Measurements from ENCODE around the gene ENPP3.

Gene ENPP3

GRCh38 chr6:131731224-131731623 lies 94.1 kb downstream of the ENPP3 start:
- no peak overlapping the region for H3K23ac ChIP-seq (ENCODE audit: low read length)
- no peak overlapping the region for H3K9ac ChIP-seq (ENCODE audit: low read length)
- no peak overlapping the region for H4K8ac ChIP-seq (ENCODE audit: low read depth, low read length)
- H3K18ac ChIP-seq (ENCODE audit: low read length) = no peak overlapping the region
- no peak overlapping the region for H3K4me3 ChIP-seq (ENCODE audit: low read length)
- no peak for DNase-seq
- no peaks in the 10 kb centered on the region for H3K4me1 ChIP-seq (ENCODE audit: control insufficient read depth, low read depth, low read length)
- H2BK5ac ChIP-seq (ENCODE audit: low read length) = no peak overlapping the region
- H3K56ac ChIP-seq (ENCODE audit: low read length) = no peak overlapping the region
- no peak overlapping the region for H2BK15ac ChIP-seq (replicated peaks; ENCODE audit: low read depth)
- H3K36me3 ChIP-seq (ENCODE audit: control insufficient read depth, insufficient read depth, low read length) = no peaks in the 10 kb centered on the region
- H2BK120ac ChIP-seq (ENCODE audit: low read depth, low read length) = no peak overlapping the region
- H3K27me3 ChIP-seq (ENCODE audit: insufficient read depth, low read length, poor library complexity) = no peaks in the 10 kb centered on the region
- H3K79me2 ChIP-seq (ENCODE audit: control insufficient read depth, insufficient read depth, low read length) = no peaks in the 10 kb centered on the region
- H3K79me1 ChIP-seq (ENCODE audit: low read length) = no peaks in the 10 kb centered on the region
- H3K27ac ChIP-seq (ENCODE audit: low read depth, low read length) = no peak overlapping the region
- H2AK5ac ChIP-seq (ENCODE audit: low read length) = no peak overlapping the region
- H3K4ac ChIP-seq (ENCODE audit: low read depth, low read length) = no peak overlapping the region
- H4K5ac ChIP-seq (ENCODE audit: low read length) = no peak overlapping the region
- no peak overlapping the region for H3K4me2 ChIP-seq (ENCODE audit: low read length)

GRCh38 chr6:131733376-131734016 lies 96.4 kb downstream of the ENPP3 start:
- Histone ChIP-seq H3K79me1 (ENCODE audit: low read length) (no peaks in the 10 kb centered on the region), H2BK120ac (ENCODE audit: low read depth, low read length) (no peak overlapping the region), H2BK15ac (replicated peaks; ENCODE audit: low read depth) (no peak overlapping the region), H2BK5ac (ENCODE audit: low read length) (no peak overlapping the region), H3K36me3 (ENCODE audit: control insufficient read depth, insufficient read depth, low read length) (no peaks in the 10 kb centered on the region), H4K8ac (ENCODE audit: low read depth, low read length) (no peak overlapping the region), H4K5ac (ENCODE audit: low read length) (no peak overlapping the region), H3K4me2 (ENCODE audit: low read length) (no peak overlapping the region), H3K27ac (ENCODE audit: low read depth, low read length) (no peak overlapping the region), H3K18ac (ENCODE audit: low read length) (no peak overlapping the region), H3K56ac (ENCODE audit: low read length) (no peak overlapping the region), H3K79me2 (ENCODE audit: control insufficient read depth, insufficient read depth, low read length) (no peaks in the 10 kb centered on the region), H3K9ac (ENCODE audit: low read length) (no peak overlapping the region), H3K4me1 (ENCODE audit: control insufficient read depth, low read depth, low read length) (no peaks in the 10 kb centered on the region), H3K4me3 (ENCODE audit: low read length) (no peak overlapping the region), H3K27me3 (ENCODE audit: insufficient read depth, low read length, poor library complexity) (no peaks in the 10 kb centered on the region), H3K23ac (ENCODE audit: low read length) (no peak overlapping the region), H3K4ac (ENCODE audit: low read depth, low read length) (no peak overlapping the region), H2AK5ac (ENCODE audit: low read length) (no peak overlapping the region)
- WGBS (ENCODE audit: extremely low coverage, insufficient coverage, low lambda C conversion rate) = no CpG with 5 or more reads among the region's 9 CpGs
- no peak for DNase-seq

GRCh38 chr6:131736003-131736596 lies 99.0 kb downstream of the ENPP3 start:
- Histone ChIP-seq H3K4ac (ENCODE audit: low read depth, low read length) (no peak overlapping the region), H3K36me3 (ENCODE audit: control insufficient read depth, insufficient read depth, low read length) (no peaks in the 10 kb centered on the region), H3K18ac (ENCODE audit: low read length) (no peak overlapping the region), H2BK120ac (ENCODE audit: low read depth, low read length) (no peak overlapping the region), H3K9ac (ENCODE audit: low read length) (no peak overlapping the region), H3K23ac (ENCODE audit: low read length) (no peak overlapping the region), H3K56ac (ENCODE audit: low read length) (no peak overlapping the region), H3K27ac (ENCODE audit: low read depth, low read length) (no peak overlapping the region), H2BK5ac (ENCODE audit: low read length) (no peak overlapping the region), H3K4me3 (ENCODE audit: low read length) (no peak overlapping the region), H3K27me3 (ENCODE audit: insufficient read depth, low read length, poor library complexity) (no peaks in the 10 kb centered on the region), H2AK5ac (ENCODE audit: low read length) (no peak overlapping the region), H3K79me2 (ENCODE audit: control insufficient read depth, insufficient read depth, low read length) (no peaks in the 10 kb centered on the region), H3K4me2 (ENCODE audit: low read length) (no peak overlapping the region), H2BK15ac (replicated peaks; ENCODE audit: low read depth) (no peak overlapping the region), H3K4me1 (ENCODE audit: control insufficient read depth, low read depth, low read length) (no peaks in the 10 kb centered on the region), H3K79me1 (ENCODE audit: low read length) (no peaks in the 10 kb centered on the region), H4K8ac (ENCODE audit: low read depth, low read length) (no peak overlapping the region), H4K5ac (ENCODE audit: low read length) (no peak overlapping the region)
- DNase-seq = no peak
- WGBS (ENCODE audit: extremely low coverage, insufficient coverage, low lambda C conversion rate) = no CpG with 5 or more reads among the region's 9 CpGs

GRCh38 chr6:131736811-131737210 lies 99.7 kb downstream of the ENPP3 start:
- H3K18ac ChIP-seq (ENCODE audit: low read length) = no peak overlapping the region
- H3K56ac ChIP-seq (ENCODE audit: low read length) = no peak overlapping the region
- no peaks in the 10 kb centered on the region for H3K79me2 ChIP-seq (ENCODE audit: control insufficient read depth, insufficient read depth, low read length)
- H3K4me1 ChIP-seq (ENCODE audit: control insufficient read depth, low read depth, low read length) = no peaks in the 10 kb centered on the region
- no CpG with 5 or more reads among the region's 1 CpG for WGBS (ENCODE audit: extremely low coverage, insufficient coverage, low lambda C conversion rate)
- H2AK5ac ChIP-seq (ENCODE audit: low read length) = no peak overlapping the region
- no peaks in the 10 kb centered on the region for H3K36me3 ChIP-seq (ENCODE audit: control insufficient read depth, insufficient read depth, low read length)
- no peak overlapping the region for H3K27ac ChIP-seq (ENCODE audit: low read depth, low read length)
- no peak overlapping the region for H3K23ac ChIP-seq (ENCODE audit: low read length)
- H2BK5ac ChIP-seq (ENCODE audit: low read length) = no peak overlapping the region
- no peak for DNase-seq
- no peak overlapping the region for H4K5ac ChIP-seq (ENCODE audit: low read length)
- no peak overlapping the region for H3K4me2 ChIP-seq (ENCODE audit: low read length)
- no peak overlapping the region for H2BK120ac ChIP-seq (ENCODE audit: low read depth, low read length)
- H4K8ac ChIP-seq (ENCODE audit: low read depth, low read length) = no peak overlapping the region
- no peaks in the 10 kb centered on the region for H3K79me1 ChIP-seq (ENCODE audit: low read length)
- no peak overlapping the region for H3K4me3 ChIP-seq (ENCODE audit: low read length)
- no peak overlapping the region for H3K9ac ChIP-seq (ENCODE audit: low read length)
- no peak overlapping the region for H2BK15ac ChIP-seq (replicated peaks; ENCODE audit: low read depth)
- H3K27me3 ChIP-seq (ENCODE audit: insufficient read depth, low read length, poor library complexity) = no peaks in the 10 kb centered on the region
- H3K4ac ChIP-seq (ENCODE audit: low read depth, low read length) = no peak overlapping the region

GRCh38 chr6:131739136-131739535 lies 102.0 kb downstream of the ENPP3 start:
- no peaks in the 10 kb centered on the region for H3K36me3 ChIP-seq (ENCODE audit: control insufficient read depth, insufficient read depth, low read length)
- no peak overlapping the region for H4K5ac ChIP-seq (ENCODE audit: low read length)
- no peak overlapping the region for H3K4me3 ChIP-seq (ENCODE audit: low read length)
- H4K8ac ChIP-seq (ENCODE audit: low read depth, low read length) = no peak overlapping the region
- H2BK5ac ChIP-seq (ENCODE audit: low read length) = no peak overlapping the region
- H3K27ac ChIP-seq (ENCODE audit: low read depth, low read length) = no peak overlapping the region
- no peak overlapping the region for H2BK15ac ChIP-seq (replicated peaks; ENCODE audit: low read depth)
- H3K4ac ChIP-seq (ENCODE audit: low read depth, low read length) = no peak overlapping the region
- H3K27me3 ChIP-seq (ENCODE audit: insufficient read depth, low read length, poor library complexity) = no peaks in the 10 kb centered on the region
- no peak overlapping the region for H3K56ac ChIP-seq (ENCODE audit: low read length)
- DNase-seq = no peak
- H2AK5ac ChIP-seq (ENCODE audit: low read length) = no peak overlapping the region
- no peaks in the 10 kb centered on the region for H3K79me1 ChIP-seq (ENCODE audit: low read length)
- no peak overlapping the region for H3K4me2 ChIP-seq (ENCODE audit: low read length)
- no peak overlapping the region for H3K9ac ChIP-seq (ENCODE audit: low read length)
- H2BK120ac ChIP-seq (ENCODE audit: low read depth, low read length) = no peak overlapping the region
- no CpG with 5 or more reads among the region's 5 CpGs for WGBS (ENCODE audit: extremely low coverage, insufficient coverage, low lambda C conversion rate)
- H3K79me2 ChIP-seq (ENCODE audit: control insufficient read depth, insufficient read depth, low read length) = no peaks in the 10 kb centered on the region
- H3K18ac ChIP-seq (ENCODE audit: low read length) = no peak overlapping the region
- no peak overlapping the region for H3K23ac ChIP-seq (ENCODE audit: low read length)
- no peaks in the 10 kb centered on the region for H3K4me1 ChIP-seq (ENCODE audit: control insufficient read depth, low read depth, low read length)

- Histone ChIP-seq H3K27me3 (ENCODE audit: insufficient read depth, low read length, poor library complexity) (no peaks in the 10 kb centered on the region), H3K18ac (ENCODE audit: low read length) (no peak overlapping the region), H2BK5ac (ENCODE audit: low read length) (no peak overlapping the region), H2AK5ac (ENCODE audit: low read length) (no peak overlapping the region), H3K79me1 (ENCODE audit: low read length) (no peaks in the 10 kb centered on the region), H3K4me1 (ENCODE audit: control insufficient read depth, low read depth, low read length) (no peaks in the 10 kb centered on the region), H3K23ac (ENCODE audit: low read length) (no peak overlapping the region), H3K4ac (ENCODE audit: low read depth, low read length) (no peak overlapping the region), H3K4me3 (ENCODE audit: low read length) (no peak overlapping the region), H2BK120ac (ENCODE audit: low read depth, low read length) (no peak overlapping the region), H3K36me3 (ENCODE audit: control insufficient read depth, insufficient read depth, low read length) (no peaks in the 10 kb centered on the region), H3K79me2 (ENCODE audit: control insufficient read depth, insufficient read depth, low read length) (no peaks in the 10 kb centered on the region), H3K56ac (ENCODE audit: low read length) (no peak overlapping the region), H3K9ac (ENCODE audit: low read length) (no peak overlapping the region), H3K4me2 (ENCODE audit: low read length) (no peak overlapping the region), H4K8ac (ENCODE audit: low read depth, low read length) (no peak overlapping the region), H3K27ac (ENCODE audit: low read depth, low read length) (no peak overlapping the region), H4K5ac (ENCODE audit: low read length) (no peak overlapping the region), H2BK15ac (replicated peaks; ENCODE audit: low read depth) (no peak overlapping the region)
- no peak for DNase-seq
- WGBS (ENCODE audit: extremely low coverage, insufficient coverage, low lambda C conversion rate) = no CpG with 5 or more reads among the region's 4 CpGs
Measured at GRCh38 chr6:131740161-131740560, 103.1 kb downstream of the ENPP3 start.
